Inferior parietal cortex (tissue), 1 donor: ENCODE data around the gene CD6.

Source experiments
- DNase-seq: peaks from one replicate; pipeline ENCODE4 v3.0.0-alpha.2; 2016; ENCODE audit errors: extremely low spot score

The CD6 gene

DNA sequence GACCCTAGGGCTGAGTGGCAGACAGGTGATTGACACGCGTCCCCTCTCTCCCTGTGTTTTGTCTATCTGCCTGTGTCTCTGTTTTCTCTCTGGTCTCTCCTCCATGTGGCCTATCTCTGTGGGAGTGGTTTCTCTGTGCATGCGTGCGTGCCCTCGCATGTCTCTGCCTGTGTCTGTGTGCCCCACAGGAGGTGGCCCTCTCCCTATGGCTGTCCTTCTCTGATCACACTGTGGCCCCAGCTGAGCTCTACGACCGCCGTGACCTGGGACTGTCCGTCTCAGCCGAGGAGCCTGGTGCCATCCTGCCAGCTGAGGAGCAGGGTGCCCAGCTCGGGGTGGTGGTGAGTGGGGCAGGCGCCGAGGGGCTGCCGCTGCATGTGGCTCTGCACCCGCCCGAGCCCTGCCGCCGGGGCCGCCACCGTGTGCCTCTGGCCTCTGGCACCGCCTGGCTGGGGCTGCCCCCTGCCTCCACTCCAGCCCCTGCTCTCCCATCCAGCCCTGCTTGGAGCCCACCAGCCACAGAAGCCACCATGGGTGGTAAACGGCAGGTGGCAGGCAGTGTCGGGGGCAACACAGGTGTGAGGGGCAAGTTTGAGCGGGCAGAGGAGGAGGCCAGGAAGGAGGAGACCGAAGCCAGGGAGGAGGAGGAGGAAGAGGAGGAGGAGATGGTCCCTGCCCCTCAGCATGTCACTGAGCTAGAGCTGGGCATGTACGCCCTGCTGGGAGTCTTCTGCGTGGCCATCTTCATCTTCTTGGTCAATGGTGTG lies 35.6 kb upstream of the CD6 start:
- DNase-seq, result no peak

DNA sequence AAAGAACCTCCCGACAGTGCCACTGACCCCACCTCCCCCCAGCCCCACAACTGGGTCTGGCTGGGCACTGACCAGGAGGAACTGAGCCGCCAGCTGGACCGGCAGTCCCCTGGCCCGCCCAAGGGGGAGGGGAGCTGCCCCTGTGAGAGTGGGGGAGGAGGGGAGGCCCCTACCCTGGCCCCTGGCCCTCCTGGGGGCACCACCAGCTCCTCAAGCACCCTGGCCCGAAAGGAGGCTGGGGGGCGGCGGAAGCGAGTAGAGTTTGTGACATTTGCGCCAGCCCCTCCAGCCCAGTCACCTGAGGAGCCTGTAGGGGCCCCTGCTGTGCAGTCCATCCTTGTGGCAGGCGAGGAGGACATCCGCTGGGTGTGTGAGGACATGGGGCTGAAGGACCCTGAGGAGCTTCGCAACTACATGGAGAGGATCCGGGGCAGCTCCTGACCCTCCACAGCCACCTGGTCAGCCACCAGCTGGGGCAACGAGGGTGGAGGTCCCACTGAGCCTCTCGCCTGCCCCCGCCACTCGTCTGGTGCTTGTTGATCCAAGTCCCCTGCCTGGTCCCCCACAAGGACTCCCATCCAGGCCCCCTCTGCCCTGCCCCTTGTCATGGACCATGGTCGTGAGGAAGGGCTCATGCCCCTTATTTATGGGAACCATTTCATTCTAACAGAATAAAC lies 34.9 kb upstream of the CD6 start:
- DNase-seq, result no peak

DNA sequence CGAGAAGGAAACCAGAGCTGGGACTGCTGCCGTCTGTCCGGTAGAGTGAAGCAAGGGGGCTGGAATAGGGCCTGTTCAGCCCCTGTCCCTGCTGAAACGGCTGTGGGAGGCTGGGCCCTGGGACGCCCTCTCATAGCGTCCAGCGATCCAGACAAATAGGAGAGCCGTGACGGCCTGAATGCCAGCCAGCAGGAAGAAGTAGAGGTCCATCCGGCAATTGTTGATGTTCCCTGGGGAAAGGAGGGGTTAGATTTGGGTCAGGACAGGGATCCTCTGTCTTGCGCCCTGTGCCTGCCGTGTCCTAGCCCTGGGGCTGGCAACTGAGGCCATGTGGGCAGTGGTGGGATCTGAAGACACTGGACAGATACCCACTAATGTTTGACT lies 34.3 kb upstream of the CD6 start:
- DNase-seq, result no peak

DNA sequence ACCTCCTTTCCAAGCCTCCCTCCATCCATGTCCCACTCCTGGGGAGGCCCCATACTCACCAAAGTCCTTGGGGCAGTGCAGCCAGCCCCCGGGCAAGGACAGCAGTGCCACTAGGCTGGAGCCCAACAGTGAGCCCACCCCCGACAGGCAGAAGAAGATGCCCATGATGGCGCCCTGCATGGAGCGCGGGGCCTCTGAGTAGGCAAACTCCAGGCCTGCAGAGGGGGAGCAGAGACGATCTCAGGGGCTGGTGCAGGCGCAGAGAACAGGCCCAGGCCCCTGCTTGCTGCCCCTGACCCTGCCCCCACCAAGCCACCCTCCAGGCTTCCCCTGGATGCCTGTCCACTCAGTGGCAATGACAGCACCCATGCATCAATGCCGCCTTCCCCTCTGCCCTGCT lies 33.7 kb upstream of the CD6 start:
- DNase-seq, result no peak

GRCh38 chr11:60938500-60938899 lies 33.0 kb upstream of the CD6 start:
- no peak for DNase-seq

GRCh38 chr11:60939301-60939700 lies 32.2 kb upstream of the CD6 start:
- no peak for DNase-seq

GRCh38 chr11:60939855-60940254 lies 31.6 kb upstream of the CD6 start:
- no peak for DNase-seq

DNA sequence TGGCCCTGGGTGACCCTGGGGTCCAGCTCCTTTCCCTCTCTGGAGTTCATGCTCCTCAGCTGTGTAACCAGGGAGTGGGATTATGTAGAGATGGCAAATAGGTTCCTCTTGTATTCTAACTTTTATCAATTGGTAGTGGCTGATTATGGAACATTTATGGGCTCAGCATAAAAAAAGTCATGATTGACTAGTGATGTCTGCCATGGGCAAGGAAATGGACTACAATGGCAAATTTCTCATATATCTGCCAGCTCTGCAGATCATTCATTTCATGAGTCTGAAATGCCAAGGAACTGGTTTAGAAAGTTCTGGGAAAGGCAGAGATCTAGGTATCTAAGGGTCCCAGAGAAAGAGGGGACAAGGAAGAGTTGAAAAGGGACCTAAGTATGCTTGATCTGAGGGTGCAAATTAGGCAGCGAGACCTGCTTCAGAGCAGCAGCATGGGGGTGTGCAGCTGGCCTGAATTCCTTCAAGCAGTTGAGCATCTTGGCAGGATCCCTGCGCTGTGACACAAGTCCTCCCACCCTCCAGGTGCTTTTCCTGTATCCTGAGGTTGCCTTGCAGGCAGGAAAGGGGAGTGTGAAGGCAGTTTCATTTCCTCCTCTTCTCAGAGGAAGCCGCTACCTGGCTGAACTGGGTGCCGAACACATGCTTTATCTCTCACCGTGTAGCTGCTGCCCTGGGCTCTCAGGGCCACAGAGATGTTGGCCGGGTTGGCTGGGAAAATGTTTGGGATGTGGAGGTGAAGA lies 29.9 kb upstream of the CD6 start:
- no peak for DNase-seq

DNA sequence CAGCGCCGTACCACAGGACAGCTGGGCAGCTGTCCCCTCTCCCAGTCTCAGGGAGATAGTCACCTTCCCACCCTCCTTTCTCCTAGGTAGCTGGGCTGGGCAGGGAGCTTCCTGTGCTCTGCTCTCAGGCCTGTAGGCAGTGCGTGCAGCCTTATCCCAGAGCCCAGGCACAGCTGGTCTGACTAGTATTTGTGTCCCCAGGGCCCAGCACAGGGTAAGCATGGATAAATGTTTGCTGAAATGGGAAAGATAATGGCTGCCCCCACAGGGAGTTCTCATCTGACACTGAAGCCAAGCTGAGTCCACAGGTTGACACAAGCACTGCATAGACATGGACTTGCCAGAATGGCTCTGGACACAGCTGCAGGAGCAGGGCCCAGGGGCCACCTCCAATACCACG lies 29.3 kb upstream of the CD6 start:
- no peak for DNase-seq

DNA sequence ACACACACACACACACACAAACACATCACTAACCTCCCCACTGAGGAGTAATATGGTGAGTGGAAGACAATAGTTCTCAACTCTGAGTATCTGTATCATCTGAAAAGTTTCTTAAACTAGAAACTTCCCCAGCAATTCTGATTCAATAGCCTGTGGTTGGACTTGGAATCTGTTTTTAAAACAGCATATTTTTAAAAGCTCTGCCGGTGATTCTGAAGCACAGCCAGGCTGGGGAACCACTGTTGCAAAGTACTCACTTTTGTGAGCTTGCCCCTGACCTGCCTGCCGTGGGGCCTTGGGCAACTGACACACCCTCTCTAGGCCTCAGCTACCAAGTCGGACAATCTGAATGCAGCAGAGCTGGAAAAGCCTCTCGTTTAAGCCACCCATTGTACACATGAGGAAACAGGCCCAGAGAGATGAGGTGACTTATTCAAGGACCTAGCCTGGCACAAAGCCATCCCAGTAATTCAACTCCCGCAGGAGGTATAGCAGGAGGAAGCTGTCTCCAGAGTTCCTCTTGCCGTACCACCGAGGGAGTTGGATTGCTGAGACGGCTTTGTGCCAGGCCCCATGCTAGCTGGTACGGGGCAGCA lies 28.4 kb upstream of the CD6 start:
- DNase-seq, result no peak

DNA sequence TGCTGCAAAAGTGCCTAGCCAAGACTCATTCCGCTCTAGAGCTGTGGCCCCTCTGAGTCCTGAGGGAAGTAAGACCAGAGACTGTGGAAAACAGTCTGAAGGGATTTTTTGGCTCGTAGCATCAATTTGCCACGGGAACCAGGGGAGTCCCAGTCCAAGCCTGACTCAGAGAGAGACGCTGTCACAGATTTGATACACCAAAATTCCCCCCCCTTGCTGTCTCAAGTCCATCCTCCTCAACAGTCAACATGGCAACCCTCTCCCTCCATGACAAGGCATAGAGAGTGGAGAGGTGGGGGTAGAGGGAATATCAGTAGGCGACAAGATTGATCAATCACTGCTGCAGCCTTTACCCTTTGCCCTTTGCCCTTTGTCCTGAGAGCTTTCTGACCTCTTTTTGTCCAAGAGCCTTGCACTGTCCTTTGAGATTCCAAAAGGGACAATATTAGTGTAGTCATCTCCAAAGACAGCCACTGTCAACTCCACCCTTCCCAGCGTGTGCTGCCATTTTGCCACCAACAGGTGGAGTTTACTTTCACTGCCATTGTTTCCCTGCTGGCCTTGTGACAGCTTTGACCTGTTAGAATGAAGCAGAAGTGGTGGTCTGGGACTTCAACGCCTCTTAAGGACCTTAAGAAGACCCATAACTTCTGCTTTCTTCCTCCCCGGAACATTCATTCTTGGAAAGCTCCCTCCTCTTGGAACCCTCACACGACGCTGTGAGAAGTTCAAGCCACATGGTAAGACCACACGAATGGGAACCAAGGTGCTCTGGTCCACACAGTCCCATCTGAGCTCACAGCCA lies 26.8 kb upstream of the CD6 start:
- no peak for DNase-seq

DNA sequence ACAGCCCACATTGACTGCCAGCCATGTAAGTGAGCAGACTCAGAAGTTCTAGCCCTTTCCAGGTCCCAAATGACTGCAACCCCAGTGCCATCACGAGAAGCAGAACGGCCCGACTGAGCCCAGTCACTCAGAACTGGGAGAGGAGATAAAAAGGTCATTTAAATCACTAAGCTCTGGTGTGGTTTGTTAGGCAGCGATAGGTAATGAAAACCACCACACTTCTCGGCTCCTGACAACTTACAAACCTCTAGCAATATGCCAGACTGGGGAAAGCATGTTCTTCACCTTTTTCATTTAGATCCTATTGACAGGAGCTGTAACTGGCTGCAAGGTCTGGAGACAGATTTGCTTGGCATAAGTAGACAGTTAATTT lies 26.2 kb upstream of the CD6 start:
- DNase-seq, result no peak

GRCh38 chr11:60946601-60947264 lies 24.7 kb upstream of the CD6 start:
- no peak for DNase-seq

DNA sequence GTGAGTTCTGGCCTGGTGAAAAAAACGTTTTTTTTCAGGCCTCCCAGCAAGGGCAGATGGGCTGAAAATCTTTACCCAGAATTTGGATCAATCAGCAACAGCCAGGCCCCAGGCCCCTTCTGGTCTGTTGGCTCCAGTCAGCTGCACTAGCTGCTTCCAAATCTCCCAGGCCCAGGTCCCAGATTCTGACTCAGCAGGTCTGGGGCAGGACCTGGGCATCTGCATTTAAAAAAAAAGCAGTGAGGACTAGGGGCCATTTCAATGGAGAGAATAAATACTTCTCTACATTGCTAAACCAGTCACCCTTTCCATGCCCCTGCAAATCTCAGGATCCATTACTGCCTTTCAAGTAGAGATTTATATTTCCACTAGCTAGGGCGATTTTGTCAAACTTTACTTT lies 23.8 kb upstream of the CD6 start:
- DNase-seq, result no peak

DNA sequence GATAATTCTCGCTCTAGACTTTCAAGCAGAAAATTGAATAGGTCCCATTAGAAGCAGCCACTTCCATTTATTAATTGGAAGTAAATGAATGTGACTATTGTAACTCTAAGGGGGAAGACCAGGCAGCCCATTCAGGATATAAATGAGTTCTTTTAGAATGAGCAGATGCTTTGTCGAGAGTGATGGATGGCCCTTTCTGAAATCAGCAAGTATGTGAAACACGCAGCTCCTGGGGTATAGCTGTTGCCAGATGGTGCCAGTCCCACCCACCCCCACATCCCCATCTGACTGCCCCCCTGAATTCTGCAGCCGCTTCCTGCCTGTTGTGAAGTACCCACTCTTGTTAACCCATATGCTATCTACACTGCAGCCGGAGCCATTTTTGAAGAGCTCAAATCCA lies 23.2 kb upstream of the CD6 start:
- DNase-seq, result no peak

DNA sequence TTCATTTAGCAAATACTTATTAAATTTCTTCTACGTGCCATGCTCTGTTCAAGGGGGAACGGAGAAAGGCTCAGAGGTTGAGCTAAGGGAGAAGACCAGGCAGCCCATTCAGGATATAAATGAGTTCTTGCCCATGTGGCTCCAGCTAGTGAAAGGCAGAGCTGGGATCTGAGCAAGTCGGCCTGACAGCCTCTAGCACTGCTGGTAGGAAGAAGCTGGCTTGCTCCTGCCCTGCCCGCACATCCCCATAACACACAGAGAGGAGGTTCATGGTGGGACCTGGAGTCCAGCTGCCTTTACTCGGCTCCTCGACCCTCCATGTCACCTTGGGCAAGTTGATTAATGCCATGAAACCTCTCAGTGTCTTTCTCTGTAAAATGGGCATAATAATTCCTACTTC lies 21.5 kb upstream of the CD6 start:
- DNase-seq, result no peak

DNA sequence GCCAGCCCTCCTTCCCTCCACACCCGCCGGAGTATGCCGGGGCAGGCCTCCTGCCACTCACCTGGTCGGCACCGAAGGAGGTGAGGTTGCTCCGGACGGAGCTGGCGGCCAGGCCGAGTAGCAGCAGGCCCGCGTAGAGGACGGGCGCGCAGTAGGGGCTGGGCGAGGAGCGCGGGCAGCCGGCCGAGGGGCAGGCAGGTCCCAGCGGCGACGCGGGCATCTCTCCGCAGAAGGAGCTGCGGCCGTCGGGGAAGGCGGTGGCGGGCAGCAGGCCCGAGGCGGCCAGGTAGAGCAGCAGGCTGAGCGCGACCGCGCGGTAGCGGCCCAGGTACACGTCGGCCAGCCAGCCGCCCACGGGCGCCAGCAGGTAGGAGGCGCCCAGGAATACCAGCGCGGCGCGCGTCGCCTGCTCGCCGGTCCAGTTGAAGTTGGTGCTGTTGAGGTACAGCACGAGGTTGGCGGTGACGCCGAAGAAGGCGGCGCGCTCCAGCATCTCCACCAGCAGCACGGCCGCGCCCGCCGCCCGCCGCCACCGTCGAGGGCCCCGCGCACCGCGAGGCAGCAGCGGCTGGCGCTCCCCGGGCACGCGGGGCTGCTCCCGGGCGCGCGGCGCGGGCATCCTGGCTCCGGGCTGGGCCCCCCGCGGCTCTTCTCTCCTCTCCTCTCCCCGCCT lies 20.4 kb upstream of the CD6 start:
- no peak for DNase-seq

DNA sequence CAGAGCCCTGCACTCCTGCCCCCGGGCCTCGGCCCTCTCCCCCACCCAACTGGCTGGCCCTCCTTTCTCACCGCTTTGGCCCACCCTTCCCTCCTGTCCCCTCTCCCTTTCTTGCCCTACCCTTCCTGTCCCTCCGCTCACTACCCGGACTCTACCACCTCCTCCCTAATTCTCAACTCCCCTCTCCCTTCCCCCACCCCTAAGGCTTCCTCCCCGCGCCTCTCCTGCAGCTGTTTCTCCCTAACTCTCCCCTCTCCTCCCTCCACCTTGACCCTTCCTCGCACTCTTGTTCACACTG lies 19.9 kb upstream of the CD6 start:
- DNase-seq, result no peak

GRCh38 chr11:60951904-60952741 lies 19.4 kb upstream of the CD6 start, which contains the start of gene SLC15A3:
Gene SLC15A3 (minus strand): TSS chr11:60952176. CDS start chr11:60951551, 625 bp downstream.
- DNase-seq, result no peak

DNA sequence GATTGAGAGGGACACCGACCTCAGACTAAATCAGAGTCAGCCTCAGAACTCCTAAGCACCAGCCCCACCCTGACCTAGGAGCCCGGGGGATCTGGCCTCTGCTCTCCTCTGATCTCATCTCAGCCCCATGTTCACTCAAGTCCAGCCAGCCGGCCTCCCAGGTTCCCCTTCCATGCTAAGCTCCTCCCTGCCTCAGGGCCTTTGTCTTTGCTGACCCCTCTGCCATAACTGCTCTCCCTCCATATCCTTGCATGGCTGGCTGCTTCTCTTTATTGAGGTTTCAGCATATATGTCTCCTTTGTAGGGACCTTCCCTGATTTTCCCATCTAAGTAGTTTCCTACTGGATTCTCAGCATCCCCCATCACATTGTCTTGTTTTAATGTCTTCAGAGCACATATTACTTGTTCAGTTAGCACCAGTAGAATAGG lies 18.7 kb upstream of the CD6 start:
- DNase-seq, result no peak
